GM12872 (cell line): Measurements from ENCODE around the gene MARK3.

Experiments used
- TF ChIP-seq, protein P1 (sequence below): IDR thresholded peaks from 3 replicates; pipeline ENCODE4 v1.5.1; 2011; ENCODE audit warnings: low read depth, mild to moderate bottlenecking, low read length, moderate library complexity; ENCODE audit not compliant: insufficient read depth

Gene MARK3

GRCh38 chr14:103418481-103418818 is 33.2 kb downstream of the MARK3 start:
- TF ChIP-seq, protein P1, sequence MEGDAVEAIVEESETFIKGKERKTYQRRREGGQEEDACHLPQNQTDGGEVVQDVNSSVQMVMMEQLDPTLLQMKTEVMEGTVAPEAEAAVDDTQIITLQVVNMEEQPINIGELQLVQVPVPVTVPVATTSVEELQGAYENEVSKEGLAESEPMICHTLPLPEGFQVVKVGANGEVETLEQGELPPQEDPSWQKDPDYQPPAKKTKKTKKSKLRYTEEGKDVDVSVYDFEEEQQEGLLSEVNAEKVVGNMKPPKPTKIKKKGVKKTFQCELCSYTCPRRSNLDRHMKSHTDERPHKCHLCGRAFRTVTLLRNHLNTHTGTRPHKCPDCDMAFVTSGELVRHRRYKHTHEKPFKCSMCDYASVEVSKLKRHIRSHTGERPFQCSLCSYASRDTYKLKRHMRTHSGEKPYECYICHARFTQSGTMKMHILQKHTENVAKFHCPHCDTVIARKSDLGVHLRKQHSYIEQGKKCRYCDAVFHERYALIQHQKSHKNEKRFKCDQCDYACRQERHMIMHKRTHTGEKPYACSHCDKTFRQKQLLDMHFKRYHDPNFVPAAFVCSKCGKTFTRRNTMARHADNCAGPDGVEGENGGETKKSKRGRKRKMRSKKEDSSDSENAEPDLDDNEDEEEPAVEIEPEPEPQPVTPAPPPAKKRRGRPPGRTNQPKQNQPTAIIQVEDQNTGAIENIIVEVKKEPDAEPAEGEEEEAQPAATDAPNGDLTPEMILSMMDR = no peak

- TF ChIP-seq, protein P1 = no peak
Observed at GRCh38 chr14:103421556-103421955, 36.3 kb downstream of the MARK3 start.

GRCh38 chr14:103423050-103423461 is 37.8 kb downstream of the MARK3 start:
- TF ChIP-seq, protein P1 = no peak

GRCh38 chr14:103427485-103428443 is 42.5 kb downstream of the MARK3 start:
- TF ChIP-seq, protein P1 = no peak

- TF ChIP-seq, protein P1 = no peak
Observed at GRCh38 chr14:103428723-103429556, 43.7 kb downstream of the MARK3 start.

GRCh38 chr14:103430358-103430757 is 45.1 kb downstream of the MARK3 start:
- TF ChIP-seq, protein P1 = no peak

GRCh38 chr14:103432627-103433026 is 47.4 kb downstream of the MARK3 start:
- TF ChIP-seq, protein P1 = no peak
